Measurements from ENCODE around the gene MTHFSD. TPM values are rescaled to one million over a fixed set of nuclear protein-coding genes. Genes with fewer than 3 reads are reported as not detected.

The MTHFSD gene
- total and polyA plus RNA-seq, 2 of the 8 experiments (the other 6 are each of a cell fraction or from before 2014, with no cell fraction given): 7.1 to 9.8 TPM

DNA sequence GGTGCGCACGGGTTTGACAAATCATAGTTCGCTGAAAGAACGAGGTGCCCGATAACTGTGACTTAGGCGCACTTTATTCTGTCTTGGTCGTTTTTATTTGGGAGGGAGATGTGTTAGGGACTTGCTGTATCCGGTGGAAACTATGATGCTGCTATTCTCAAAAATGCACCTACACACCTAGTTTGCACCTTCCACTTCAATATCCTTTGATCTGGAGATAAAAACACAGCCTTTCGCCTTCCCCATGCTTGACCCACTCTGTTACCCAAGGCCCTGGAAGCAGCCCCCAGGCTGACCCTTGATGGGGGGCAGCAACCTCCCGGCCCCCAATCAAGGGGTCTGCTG is 59.7 kb downstream of the MTHFSD start:
- H3K23ac ChIP-seq (ENCODE audit: insufficient read length): no peak overlapping the region
- H3K4me2 ChIP-seq (ENCODE audit: insufficient read depth in 1 of 2, low read depth in 2 of 2, low read length in 2 of 2): peak overlapping the region; percentile 42 to 56; a peak in 2 of 4 replicates
- H3K18ac ChIP-seq (ENCODE audit: extremely low read depth, low read length): no peak overlapping the region
- no peak overlapping the region for H3K56ac ChIP-seq (replicated peaks; ENCODE audit: insufficient read length, low read depth, low read length)
- H3K4ac ChIP-seq (replicated peaks; ENCODE audit: insufficient read length, low read depth, low read length): no peak overlapping the region
- H3K14ac ChIP-seq (ENCODE audit: insufficient read length): no peak overlapping the region
- CTCF ChIA-PET (ENCODE audit: partially characterized antibody): interaction anchor here (0.7 kb wide), 1 partner anchor 419 kb away, joined by 3 read pairs; no protein-coding TSS in a partner anchor
- FAIRE-seq (no peak), DNase-seq (ENCODE audit: low read depth in 1 of 2, low spot score in 2 of 2) (no peak)
- H4K5ac ChIP-seq (ENCODE audit: insufficient read length, low read depth, low read length): no peak overlapping the region
- TF ChIP-seq CREB1 (IDR thresholded peaks at IDR 0.05): no peak
- peak; percentile 56 for TF ChIP-seq RNF2 (IDR thresholded peaks at IDR 0.05; ENCODE audit: borderline replicate concordance, low read depth, low read length, missing control alignments, poor library complexity, severe bottlenecking)
- peak; percentile 6; the same call in 1 of the 2 replicates for TF ChIP-seq SUZ12 (IDR thresholded peaks at IDR 0.05; ENCODE audit: low read length)
- H2AK5ac ChIP-seq (ENCODE audit: low read depth, low read length): no peak overlapping the region
- peaks cover 0 to 4% (median 0%) of the 10 kb centered on the region in 4 experiments; a peak in 1 of 8 replicates for H3K36me3 ChIP-seq (ENCODE audit: control insufficient read depth in 2 of 4, insufficient read depth in 4 of 4, low read length in 3 of 4)
- H3K79me1 ChIP-seq (ENCODE audit: low read depth, low read length): no peaks in the 10 kb centered on the region; the same call in 1 of the 2 replicates
- H4K20me1 ChIP-seq (replicated peaks in 1 of 2; ENCODE audit: control insufficient read depth in 1 of 2, insufficient read depth in 2 of 2, low read length in 2 of 2): peaks cover 15 to 19% of the 10 kb centered on the region in 2 experiments
- no peak overlapping the region for H3K27ac ChIP-seq (ENCODE audit: low read depth, low read length)
- no peak overlapping the region for H2BK120ac ChIP-seq (replicated peaks; ENCODE audit: low read depth, low read length)
- H3K79me2 ChIP-seq (ENCODE audit: control insufficient read depth in 1 of 2, insufficient read depth in 2 of 2, low read length in 2 of 2): no peaks in the 10 kb centered on the region
- 16% methylated on average over 10 of the region's 10 CpGs; no CpG with 5 or more reads in 1 of the 2 experiments for WGBS, 2 experiments (ENCODE audit: extremely low coverage in 1 of 2, insufficient coverage in 1 of 2, insufficient read length in 1 of 2, insufficient replicate concordance in 2 of 2, low coverage in 1 of 2, low lambda C conversion rate in 2 of 2, missing lambda C conversion rate in 1 of 2)
- no peak overlapping the region for H2BK5ac ChIP-seq (ENCODE audit: low read depth, low read length)
- H3K4me1 ChIP-seq (replicated peaks in 1 of 4; ENCODE audit: control insufficient read depth in 3 of 4, insufficient read depth in 4 of 4, low read length in 3 of 4): peaks cover 4 to 26% (median 14%) of the 10 kb centered on the region in 4 experiments
- no peak overlapping the region for H2BK15ac ChIP-seq (ENCODE audit: low read length)
- H2BK12ac ChIP-seq (ENCODE audit: low read depth, low read length): 0 out of 2 replicates have a peak overlapping the region, but pooled peaks have one; percentile 27
- no peaks in the 10 kb centered on the region; a peak in 1 of 4 replicates for H3K9me3 ChIP-seq (ENCODE audit: insufficient read depth in 2 of 2, low read depth in 1 of 2, low read length in 1 of 2)
- no peak overlapping the region for H3K9ac ChIP-seq (replicated peaks in 1 of 4; ENCODE audit: extremely low read depth in 1 of 4, low read depth in 3 of 4, low read length in 3 of 4)
- no peak overlapping the region for H4K8ac ChIP-seq (ENCODE audit: extremely low read depth, insufficient read depth, low read length)
- H3K4me3 ChIP-seq (ENCODE audit: extremely low read depth in 1 of 4, insufficient read depth in 2 of 4, low read depth in 3 of 4, low read length in 4 of 4): 0 out of 8 replicates have a peak overlapping the region, but pooled peaks of 1 of the 4 experiments have one; percentile 29
- H4K91ac ChIP-seq (replicated peaks; ENCODE audit: insufficient read length, low read length): no peak overlapping the region
- POLR2A ChIA-PET (ENCODE audit: partially characterized antibody): no interaction called here
- H2AFZ ChIP-seq (ENCODE audit: low read length): no peak overlapping the region
- peaks cover 90 to 100% (median 99%) of the 10 kb centered on the region in 4 experiments for H3K27me3 ChIP-seq (replicated peaks in 1 of 4; ENCODE audit: control insufficient read depth in 3 of 4, extremely low read depth in 1 of 4, insufficient read depth in 3 of 4, low read length in 3 of 4)
- no peak overlapping the region for H2BK20ac ChIP-seq (ENCODE audit: low read length)
- no peaks in the 10 kb centered on the region for H3K23me2 ChIP-seq (ENCODE audit: low read depth, low read length)

All from H1 (cell line).